Prostate gland (tissue), 2 donors: ENCODE results near the gene PPM1K.

ENCODE experiments used
- CTCF ChIP-seq, 4 experiments: fragments of 200-600 bp in 2 of 4; fragments of 450-650 bp in 2 of 4; sonication (generic) in 2 of 4; IDR thresholded peaks; 1 replicate in 3 of 4; 2 replicates in 1 of 4; pipeline ENCODE4 v1.5.1; 2016 to 2019; ENCODE audit warnings: antibody characterized with exemption in 4 of 4, mild to moderate bottlenecking in 2 of 4, moderate library complexity in 2 of 4
- POLR2AphosphoS5 ChIP-seq: sonication (generic); formaldehyde crosslinking; IDR thresholded peaks from one replicate; pipeline ENCODE4 v1.6.1; 2017; ENCODE audit warnings: antibody characterized with exemption

GRCh38 chr4:88297725-88298454 lies 13.5 kb upstream of the PPM1K start:
- TF ChIP-seq CTCF (IDR thresholded peaks at IDR 0.05) (no peak), POLR2AphosphoS5 (no peak)
